HCT116 (cell line): Measurements from ENCODE around the gene RAVER2.

Experiments
- CEBPB ChIP-seq: IDR thresholded peaks from 2 replicates; pipeline ENCODE4 v1.6.1; 2012; ENCODE audit warnings: low read depth
- EZH2 ChIP-seq: fragments of 200-600 bp; sonication (generic); IDR thresholded peaks from 2 replicates; pipeline ENCODE4 v1.6.1; 2017; ENCODE audit warnings: antibody characterized with exemption, mixed run types
- FOSL1 ChIP-seq: IDR thresholded peaks from 2 replicates; pipeline ENCODE4 v1.6.1; 2012; ENCODE audit warnings: low read depth
- POLR2A ChIP-seq: IDR thresholded peaks from 2 replicates; pipeline ENCODE4 v1.7.0; 2011; ENCODE audit warnings: borderline replicate concordance; ENCODE audit not compliant: insufficient read depth, insufficient read length; ENCODE audit errors: extremely low read depth
- POLR2AphosphoS5 ChIP-seq: IDR thresholded peaks from 2 replicates; pipeline ENCODE4 v1.6.1; 2011; ENCODE audit warnings: mild to moderate bottlenecking, low read depth, low read length, moderate library complexity
- RAD21 ChIP-seq: IDR thresholded peaks from 2 replicates; pipeline ENCODE4 v1.6.1; 2012; ENCODE audit warnings: low read depth, mild to moderate bottlenecking
- YY1 ChIP-seq: IDR thresholded peaks from 2 replicates; pipeline ENCODE4 v1.6.1; 2011; ENCODE audit warnings: low read length, low read depth, moderate library complexity, mild to moderate bottlenecking; ENCODE audit not compliant: insufficient replicate concordance; ENCODE audit errors: extremely low read depth
- TF ChIP-seq, protein P1 (sequence below), 3 experiments: fragments of 200-600 bp in 1 of 3; sonication (generic) in 1 of 3; IDR thresholded peaks in 2 of 3; conservative IDR thresholded peaks in 1 of 3; 2 replicates each; pipeline ENCODE4 v1.5.1; 2012 to 2017; ENCODE audit warnings: low read depth in 2 of 3, low read length in 2 of 3, antibody characterized with exemption in 1 of 3, borderline replicate concordance in 1 of 3, control low read depth in 1 of 3, mild to moderate bottlenecking in 1 of 3, mixed read lengths in 1 of 3, mixed run types in 1 of 3, moderate library complexity in 1 of 3; ENCODE audit not compliant: insufficient read depth in 1 of 3
- TF ChIP-seq, protein P2 (sequence below): IDR thresholded peaks from 2 replicates; pipeline ENCODE4 v1.6.1; 2012
- TF ChIP-seq, protein P3 (sequence below): IDR thresholded peaks from 2 replicates; pipeline ENCODE4 v1.6.1; 2012

DNA sequence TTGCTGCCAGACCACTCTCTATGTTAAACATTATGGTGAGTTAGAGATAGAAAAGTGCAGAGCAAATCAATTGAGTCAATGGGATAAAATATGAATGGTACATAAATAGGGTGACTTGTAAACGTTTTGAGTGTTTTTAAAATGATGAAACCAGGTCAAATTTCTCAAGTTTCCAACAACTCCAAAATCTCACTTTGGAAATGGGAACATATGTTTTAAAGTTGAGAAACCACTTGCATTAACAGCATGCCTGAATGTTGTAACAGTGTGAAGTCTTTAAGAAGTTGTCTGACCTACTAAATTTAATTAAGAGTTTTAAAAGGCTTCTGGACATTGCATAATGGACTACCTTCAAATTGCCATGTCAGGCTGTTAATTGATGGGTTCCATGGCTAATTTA is 33.6 kb upstream of the RAVER2 start:
- TF ChIP-seq POLR2AphosphoS5 (no peak), FOSL1 (no peak), RAD21 (no peak), CEBPB (no peak), YY1 (no peak), EZH2 (no peak), POLR2A (no peak)
- TF ChIP-seq, protein P1, sequence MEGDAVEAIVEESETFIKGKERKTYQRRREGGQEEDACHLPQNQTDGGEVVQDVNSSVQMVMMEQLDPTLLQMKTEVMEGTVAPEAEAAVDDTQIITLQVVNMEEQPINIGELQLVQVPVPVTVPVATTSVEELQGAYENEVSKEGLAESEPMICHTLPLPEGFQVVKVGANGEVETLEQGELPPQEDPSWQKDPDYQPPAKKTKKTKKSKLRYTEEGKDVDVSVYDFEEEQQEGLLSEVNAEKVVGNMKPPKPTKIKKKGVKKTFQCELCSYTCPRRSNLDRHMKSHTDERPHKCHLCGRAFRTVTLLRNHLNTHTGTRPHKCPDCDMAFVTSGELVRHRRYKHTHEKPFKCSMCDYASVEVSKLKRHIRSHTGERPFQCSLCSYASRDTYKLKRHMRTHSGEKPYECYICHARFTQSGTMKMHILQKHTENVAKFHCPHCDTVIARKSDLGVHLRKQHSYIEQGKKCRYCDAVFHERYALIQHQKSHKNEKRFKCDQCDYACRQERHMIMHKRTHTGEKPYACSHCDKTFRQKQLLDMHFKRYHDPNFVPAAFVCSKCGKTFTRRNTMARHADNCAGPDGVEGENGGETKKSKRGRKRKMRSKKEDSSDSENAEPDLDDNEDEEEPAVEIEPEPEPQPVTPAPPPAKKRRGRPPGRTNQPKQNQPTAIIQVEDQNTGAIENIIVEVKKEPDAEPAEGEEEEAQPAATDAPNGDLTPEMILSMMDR (IDR thresholded peaks at IDR 0.05 in 2 of 3, conservative IDR thresholded peaks at IDR 0.05 in 1 of 3; ENCODE audit: borderline replicate concordance in 1 of 3, insufficient read depth in 1 of 3, low read depth in 2 of 3, low read length in 2 of 3): no peak
- TF ChIP-seq, protein P2, sequence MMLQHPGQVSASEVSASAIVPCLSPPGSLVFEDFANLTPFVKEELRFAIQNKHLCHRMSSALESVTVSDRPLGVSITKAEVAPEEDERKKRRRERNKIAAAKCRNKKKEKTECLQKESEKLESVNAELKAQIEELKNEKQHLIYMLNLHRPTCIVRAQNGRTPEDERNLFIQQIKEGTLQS: no peak
- TF ChIP-seq, protein P3, sequence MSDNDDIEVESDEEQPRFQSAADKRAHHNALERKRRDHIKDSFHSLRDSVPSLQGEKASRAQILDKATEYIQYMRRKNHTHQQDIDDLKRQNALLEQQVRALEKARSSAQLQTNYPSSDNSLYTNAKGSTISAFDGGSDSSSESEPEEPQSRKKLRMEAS: no peak
